Stomach (tissue), 4 donors: ENCODE results near the gene MYF6.

Experiments used
- CTCF ChIP-seq, 7 experiments: fragments of 450-650 bp in 4 of 7; fragments of 200-600 bp in 3 of 7; sonication (generic) in 3 of 7; IDR thresholded peaks; one replicate each; pipeline ENCODE4 v1.5.1; 2016 to 2019; ENCODE audit warnings: antibody characterized with exemption in 7 of 7, control low read depth in 2 of 7, mild to moderate bottlenecking in 1 of 7
- EP300 ChIP-seq: sonication (generic); formaldehyde crosslinking; IDR thresholded peaks from one replicate; pipeline ENCODE4 v1.6.1; 2017; ENCODE audit warnings: antibody characterized with exemption
- POLR2A ChIP-seq, 4 donors: fragments of 450-650 bp; IDR thresholded peaks; one replicate each; pipeline ENCODE4 v1.6.1; 2016; ENCODE audit warnings: antibody characterized with exemption in 4 of 4, control low read depth in 2 of 4, mild to moderate bottlenecking in 1 of 4, moderate library complexity in 1 of 4
- POLR2AphosphoS5 ChIP-seq, 3 donors: sonication (generic); formaldehyde crosslinking; IDR thresholded peaks; one replicate each; pipeline ENCODE4 v1.6.1; 2016; ENCODE audit warnings: antibody characterized with exemption in 3 of 3

GRCh38 chr12:80698256-80698655 lies 9.2 kb upstream of the MYF6 start:
- TF ChIP-seq POLR2A (IDR thresholded peaks at IDR 0.05) (no peak), POLR2AphosphoS5 (IDR thresholded peaks at IDR 0.05) (no peak), CTCF (IDR thresholded peaks at IDR 0.05) (no peak), EP300 (no peak)
